ENCODE results near the gene GPR139.

- TF ChIP-seq YY1 (IDR thresholded peaks at IDR 0.05; ENCODE audit: insufficient read depth, insufficient read length) (no peak), ZNF274 (IDR thresholded peaks at IDR 0.05; ENCODE audit: low read depth, low read length) (no peak)
Observed at GRCh38 chr16:20074099-20074991, 655 bp upstream of the GPR139 start.
